ENCODE data around the gene GBE1. TPM values are rescaled to one million over a fixed set of nuclear protein-coding genes. Genes with fewer than 3 reads are reported as not detected.

The GBE1 gene
- total RNA-seq, 6 experiments from 2014 or later = 78.3 to 93.4 (median 87.8) TPM

GRCh38 chr3:81530180-81530939 lies 231.1 kb downstream of the GBE1 start:
- Mint-ChIP-seq H3K4me3 (no peak overlapping the region), H3K9me3 (no peaks in the 10 kb centered on the region; the same call in 1 of the 2 replicates), H3K36me3 (ENCODE audit: low read depth) (peaks cover 82% of the 10 kb centered on the region), H3K4me1 (ENCODE audit: low read depth) (0 out of 2 replicates have a peak, but pooled peaks cover 7% of the 10 kb centered on the region), H3K27me3 (ENCODE audit: insufficient read depth) (no peaks in the 10 kb centered on the region), H3K27ac (no peak overlapping the region)
- no peak for TF ChIP-seq CTCF (IDR thresholded peaks at IDR 0.05)
- DNase-seq = no peak

- Mint-ChIP-seq H3K27ac (no peak overlapping the region), H3K9me3 (no peaks in the 10 kb centered on the region), H3K27me3 (ENCODE audit: insufficient read depth) (no peaks in the 10 kb centered on the region), H3K4me3 (no peak overlapping the region), H3K36me3 (ENCODE audit: low read depth) (peaks cover 29% of the 10 kb centered on the region), H3K4me1 (ENCODE audit: low read depth) (peaks cover 10% of the 10 kb centered on the region)
- no peak for TF ChIP-seq CTCF (IDR thresholded peaks at IDR 0.05)
- DNase-seq = no peak
Measured at GRCh38 chr3:81521855-81522254, 239.6 kb downstream of the GBE1 start.

- H3K27me3 Mint-ChIP-seq (ENCODE audit: insufficient read depth) = no peaks in the 10 kb centered on the region
- no peak for DNase-seq
- no peak overlapping the region for H3K27ac Mint-ChIP-seq
- peaks cover 9% of the 10 kb centered on the region for H3K36me3 Mint-ChIP-seq (ENCODE audit: low read depth)
- H3K4me1 Mint-ChIP-seq (ENCODE audit: low read depth) = peaks cover 10% of the 10 kb centered on the region
- no peaks in the 10 kb centered on the region for H3K9me3 Mint-ChIP-seq
- H3K4me3 Mint-ChIP-seq = no peak overlapping the region
- no peak for TF ChIP-seq CTCF (IDR thresholded peaks at IDR 0.05)
Measured at GRCh38 chr3:81518945-81519344, 242.5 kb downstream of the GBE1 start.

GRCh38 chr3:81516042-81516441 lies 245.4 kb downstream of the GBE1 start:
- no peak for DNase-seq
- peaks cover 9% of the 10 kb centered on the region for H3K36me3 Mint-ChIP-seq (ENCODE audit: low read depth)
- H3K27me3 Mint-ChIP-seq (ENCODE audit: insufficient read depth) = no peaks in the 10 kb centered on the region
- H3K4me3 Mint-ChIP-seq = no peak overlapping the region
- H3K4me1 Mint-ChIP-seq (ENCODE audit: low read depth) = peaks cover 10% of the 10 kb centered on the region
- H3K9me3 Mint-ChIP-seq = no peaks in the 10 kb centered on the region
- no peak overlapping the region for H3K27ac Mint-ChIP-seq
- TF ChIP-seq CTCF (IDR thresholded peaks at IDR 0.05) = no peak

- Mint-ChIP-seq H3K4me3 (no peak overlapping the region), H3K4me1 (ENCODE audit: low read depth) (peaks cover 1% of the 10 kb centered on the region; the same call in 1 of the 2 replicates), H3K36me3 (ENCODE audit: low read depth) (peaks cover 9% of the 10 kb centered on the region), H3K9me3 (no peaks in the 10 kb centered on the region), H3K27ac (no peak overlapping the region), H3K27me3 (ENCODE audit: insufficient read depth) (no peaks in the 10 kb centered on the region)
- DNase-seq = no peak
- no peak for TF ChIP-seq CTCF (IDR thresholded peaks at IDR 0.05)
Measured at GRCh38 chr3:81513591-81513990, 247.9 kb downstream of the GBE1 start.

All from HFFc6 (cell line).